GM23338 (cell line): ENCODE results near the gene COPB1. TPM values are rescaled to one million over a fixed set of nuclear protein-coding genes. Genes with fewer than 3 reads are reported as not detected.

Experiments used
- ATAC-seq: fragments of 200-7000 bp; cut with Tn5 transposase; 3 replicates; pipeline ENCODE4 v1.9.1; 2020
- DNase-seq: peaks from one replicate; pipeline ENCODE4 v3.0.0-alpha.2; 2015; ENCODE audit warnings: low spot score
- H2AFZ ChIP-seq: fragments of 200-600 bp; sonication (generic); 2 replicates; pipeline ENCODE4 v1.8.0; 2016; ENCODE audit warnings: antibody characterized with exemption, mild to moderate bottlenecking, moderate library complexity
- H3F3A ChIP-seq: fragments of 200-600 bp; sonication (generic); replicated peaks from 2 replicates; pipeline ENCODE4 v1.8.0; 2017; ENCODE audit warnings: antibody characterized with exemption, mixed run types, low read depth
- H3K27ac ChIP-seq: fragments of 200-600 bp; sonication (generic); 2 replicates; pipeline ENCODE4 v1.6.1; 2016; ENCODE audit warnings: low read depth
- H3K27me3 ChIP-seq: fragments of 200-600 bp; sonication (generic); 2 replicates; pipeline ENCODE4 v1.8.0; 2016; ENCODE audit warnings: mild to moderate bottlenecking, mixed run types, moderate library complexity; ENCODE audit not compliant: insufficient read depth
- H3K36me3 ChIP-seq: fragments of 200-600 bp; sonication (generic); 2 replicates; pipeline ENCODE4 v1.8.0; 2016; ENCODE audit warnings: mild to moderate bottlenecking; ENCODE audit not compliant: insufficient read depth
- H3K4me1 ChIP-seq: fragments of 200-600 bp; sonication (generic); 2 replicates; pipeline ENCODE4 v1.8.0; 2016; ENCODE audit warnings: mild to moderate bottlenecking, moderate library complexity; ENCODE audit not compliant: insufficient read depth
- H3K4me2 ChIP-seq: fragments of 200-600 bp; sonication (generic); 2 replicates; pipeline ENCODE4 v1.7.1; 2017; ENCODE audit warnings: mixed run types
- H3K4me3 ChIP-seq: fragments of 200-600 bp; sonication (generic); 2 replicates; pipeline ENCODE4 v1.6.1; 2016; ENCODE audit warnings: mixed run types
- H3K79me2 ChIP-seq: fragments of 200-600 bp; sonication (generic); replicated peaks from 2 replicates; pipeline ENCODE4 v1.8.0; 2017; ENCODE audit warnings: mild to moderate bottlenecking; ENCODE audit not compliant: insufficient read depth
- H3K9me2 ChIP-seq: fragments of 200-600 bp; sonication (generic); 2 replicates; pipeline ENCODE4 v1.8.0; 2017; ENCODE audit not compliant: insufficient read depth
- H4K20me1 ChIP-seq: fragments of 200-600 bp; sonication (generic); replicated peaks from 2 replicates; pipeline ENCODE4 v1.8.0; 2017; ENCODE audit warnings: mild to moderate bottlenecking; ENCODE audit not compliant: insufficient read depth
- H3K27ac Mint-ChIP-seq: 2 replicates; pipeline ENCODE4 v1.8.0; 2020; ENCODE audit warnings: inconsistent platforms, mild to moderate bottlenecking, moderate library complexity, mixed read lengths
- H3K27me3 Mint-ChIP-seq: 3 replicates; pipeline ENCODE4 v1.8.0; 2022; ENCODE audit warnings: low read depth, mild to moderate bottlenecking, moderate library complexity, mixed read lengths, inconsistent platforms; ENCODE audit not compliant: insufficient read depth, poor library complexity
- H3K36me3 Mint-ChIP-seq: 3 replicates; pipeline ENCODE4 v1.8.0; 2021; ENCODE audit warnings: low read depth, mild to moderate bottlenecking, inconsistent platforms, moderate library complexity, mixed read lengths
- H3K4me1 Mint-ChIP-seq: 3 replicates; pipeline ENCODE4 v1.8.0; 2020; ENCODE audit warnings: mild to moderate bottlenecking, inconsistent platforms, mixed read lengths
- H3K4me3 Mint-ChIP-seq: 3 replicates; pipeline ENCODE4 v1.8.0; 2021; ENCODE audit warnings: moderate library complexity, mild to moderate bottlenecking, inconsistent platforms, mixed read lengths
- H3K9me3 Mint-ChIP-seq: 3 replicates; pipeline ENCODE4 v1.8.0; 2020; ENCODE audit warnings: moderate library complexity, mild to moderate bottlenecking, inconsistent platforms, mixed read lengths
- EZH2 ChIP-seq: fragments of 200-600 bp; sonication (generic); IDR thresholded peaks from one replicate; pipeline ENCODE4 v1.8.0; 2017; ENCODE audit warnings: antibody characterized with exemption, mild to moderate bottlenecking, low read depth; ENCODE audit not compliant: unreplicated experiment
- EZH2phosphoT487 ChIP-seq: fragments of 200-600 bp; sonication (generic); IDR thresholded peaks from one replicate; pipeline ENCODE4 v1.8.1; 2018; ENCODE audit warnings: antibody characterized with exemption; ENCODE audit not compliant: unreplicated experiment
- JUNB ChIP-seq: IDR thresholded peaks from one replicate; pipeline ENCODE4 v1.6.1; 2016; ENCODE audit warnings: antibody characterized with exemption; ENCODE audit not compliant: unreplicated experiment
- NANOG ChIP-seq: IDR thresholded peaks from 2 replicates; pipeline ENCODE4 v1.6.1; 2016; ENCODE audit warnings: antibody characterized with exemption, borderline replicate concordance
- POLR2AphosphoS5 ChIP-seq: IDR thresholded peaks from 2 replicates; pipeline ENCODE4 v1.6.1; 2016; ENCODE audit warnings: antibody characterized with exemption, low read depth
- STAT1 ChIP-seq: IDR thresholded peaks from one replicate; pipeline ENCODE4 v1.6.1; 2016; ENCODE audit warnings: antibody characterized with exemption; ENCODE audit not compliant: unreplicated experiment
- ZNF114 ChIP-seq: fragments of 250-450 bp; sonication (Bioruptor Pico); IDR thresholded peaks from 2 replicates; pipeline ENCODE4 v1.5.0; 2020; ENCODE audit warnings: mild to moderate bottlenecking, moderate library complexity
- ZNF331 ChIP-seq: fragments of 250-450 bp; sonication (Bioruptor Pico); IDR thresholded peaks from 2 replicates; pipeline ENCODE4 v1.5.0; 2020; ENCODE audit warnings: low read depth, mild to moderate bottlenecking, moderate library complexity
- polyA plus RNA-seq: library from polyadenylated mRNA; unstranded; fragments of >200 nt; fragmentation: Nextera tagmentation; extraction: Ambion mirVana; gene quantifications from 2 replicates; pipeline ENCODE4 v1.2.1, GENCODE V29; 2016
- total RNA-seq: library from RNA; depleted of rRNA; stranded (reverse); fragments of >200 nt; shearing (Covaris generic); gene quantifications from 2 replicates; pipeline ENCODE4 v1.2.3, GENCODE V29; 2014
- TF ChIP-seq, protein P1 (sequence below), 2 experiments: fragments of 200-600 bp in 1 of 2; sonication (generic) in 1 of 2; conservative IDR thresholded peaks; 2 replicates each; pipeline versions ENCODE4 v1.5.1 to v1.6.1; 2016 to 2017; ENCODE audit warnings: antibody characterized with exemption in 2 of 2, low read depth in 2 of 2, mild to moderate bottlenecking in 2 of 2, moderate library complexity in 1 of 2
- TF ChIP-seq, protein P2 (sequence below): IDR thresholded peaks from one replicate; pipeline ENCODE4 v1.6.1; 2018; ENCODE audit warnings: antibody characterized with exemption; ENCODE audit not compliant: unreplicated experiment
- TF ChIP-seq, protein P3 (sequence below): fragments of 250-450 bp; sonication (Bioruptor Pico); IDR thresholded peaks from 2 replicates; pipeline ENCODE4 v1.5.0; 2020; ENCODE audit warnings: mild to moderate bottlenecking, moderate library complexity
- TF ChIP-seq, protein P4 (sequence below): IDR thresholded peaks from 2 replicates; pipeline ENCODE4 v1.6.1; 2016; ENCODE audit warnings: antibody characterized with exemption

COPB1 gene
- total and polyA plus RNA-seq, 2 experiments from 2014 or later, result 42.3 to 104 TPM

DNA sequence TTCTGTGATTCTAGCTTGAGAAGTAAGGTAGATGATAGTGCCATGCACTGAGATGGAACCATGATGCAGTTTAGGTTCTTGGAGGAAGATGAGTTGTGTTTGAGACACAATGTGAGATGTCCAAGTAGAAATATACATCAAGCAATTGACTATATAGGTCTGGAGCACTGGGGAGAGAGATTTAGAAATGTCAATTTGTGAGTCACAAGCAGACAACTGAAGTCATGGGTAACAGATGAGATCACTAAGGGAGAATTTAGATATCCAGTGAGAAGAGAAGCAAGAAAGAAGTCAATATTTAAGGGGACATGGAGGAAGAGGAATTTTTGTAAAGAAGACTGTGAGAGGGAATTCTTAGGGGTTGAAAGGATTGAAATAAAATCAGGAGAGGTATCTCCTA is 75.5 kb downstream of the COPB1 start:
- no peaks in the 10 kb centered on the region for H3F3A ChIP-seq
- H3K27ac ChIP-seq, result no peak overlapping the region
- no peak for DNase-seq
- Mint-ChIP-seq H3K27me3 (no peaks in the 10 kb centered on the region), H3K27ac (no peak overlapping the region), H3K9me3 (no peaks in the 10 kb centered on the region), H3K4me1 (peaks cover 7% of the 10 kb centered on the region), H3K36me3 (no peaks in the 10 kb centered on the region), H3K4me3 (no peak overlapping the region)
- no peaks in the 10 kb centered on the region for H3K79me2 ChIP-seq
- ATAC-seq, result no peak
- no peaks in the 10 kb centered on the region for H3K9me2 ChIP-seq
- no peaks in the 10 kb centered on the region for H3K27me3 ChIP-seq
- H3K4me1 ChIP-seq, result peaks cover 18% of the 10 kb centered on the region
- H2AFZ ChIP-seq, result no peak overlapping the region
- H3K36me3 ChIP-seq, result no peaks in the 10 kb centered on the region
- TF ChIP-seq, protein P1, sequence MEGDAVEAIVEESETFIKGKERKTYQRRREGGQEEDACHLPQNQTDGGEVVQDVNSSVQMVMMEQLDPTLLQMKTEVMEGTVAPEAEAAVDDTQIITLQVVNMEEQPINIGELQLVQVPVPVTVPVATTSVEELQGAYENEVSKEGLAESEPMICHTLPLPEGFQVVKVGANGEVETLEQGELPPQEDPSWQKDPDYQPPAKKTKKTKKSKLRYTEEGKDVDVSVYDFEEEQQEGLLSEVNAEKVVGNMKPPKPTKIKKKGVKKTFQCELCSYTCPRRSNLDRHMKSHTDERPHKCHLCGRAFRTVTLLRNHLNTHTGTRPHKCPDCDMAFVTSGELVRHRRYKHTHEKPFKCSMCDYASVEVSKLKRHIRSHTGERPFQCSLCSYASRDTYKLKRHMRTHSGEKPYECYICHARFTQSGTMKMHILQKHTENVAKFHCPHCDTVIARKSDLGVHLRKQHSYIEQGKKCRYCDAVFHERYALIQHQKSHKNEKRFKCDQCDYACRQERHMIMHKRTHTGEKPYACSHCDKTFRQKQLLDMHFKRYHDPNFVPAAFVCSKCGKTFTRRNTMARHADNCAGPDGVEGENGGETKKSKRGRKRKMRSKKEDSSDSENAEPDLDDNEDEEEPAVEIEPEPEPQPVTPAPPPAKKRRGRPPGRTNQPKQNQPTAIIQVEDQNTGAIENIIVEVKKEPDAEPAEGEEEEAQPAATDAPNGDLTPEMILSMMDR (conservative IDR thresholded peaks at IDR 0.05; ENCODE audit: low read depth in 2 of 2), result no peak
- no peak for TF ChIP-seq ZNF114 (CRISPR knock-in tag)
- TF ChIP-seq, protein P2, sequence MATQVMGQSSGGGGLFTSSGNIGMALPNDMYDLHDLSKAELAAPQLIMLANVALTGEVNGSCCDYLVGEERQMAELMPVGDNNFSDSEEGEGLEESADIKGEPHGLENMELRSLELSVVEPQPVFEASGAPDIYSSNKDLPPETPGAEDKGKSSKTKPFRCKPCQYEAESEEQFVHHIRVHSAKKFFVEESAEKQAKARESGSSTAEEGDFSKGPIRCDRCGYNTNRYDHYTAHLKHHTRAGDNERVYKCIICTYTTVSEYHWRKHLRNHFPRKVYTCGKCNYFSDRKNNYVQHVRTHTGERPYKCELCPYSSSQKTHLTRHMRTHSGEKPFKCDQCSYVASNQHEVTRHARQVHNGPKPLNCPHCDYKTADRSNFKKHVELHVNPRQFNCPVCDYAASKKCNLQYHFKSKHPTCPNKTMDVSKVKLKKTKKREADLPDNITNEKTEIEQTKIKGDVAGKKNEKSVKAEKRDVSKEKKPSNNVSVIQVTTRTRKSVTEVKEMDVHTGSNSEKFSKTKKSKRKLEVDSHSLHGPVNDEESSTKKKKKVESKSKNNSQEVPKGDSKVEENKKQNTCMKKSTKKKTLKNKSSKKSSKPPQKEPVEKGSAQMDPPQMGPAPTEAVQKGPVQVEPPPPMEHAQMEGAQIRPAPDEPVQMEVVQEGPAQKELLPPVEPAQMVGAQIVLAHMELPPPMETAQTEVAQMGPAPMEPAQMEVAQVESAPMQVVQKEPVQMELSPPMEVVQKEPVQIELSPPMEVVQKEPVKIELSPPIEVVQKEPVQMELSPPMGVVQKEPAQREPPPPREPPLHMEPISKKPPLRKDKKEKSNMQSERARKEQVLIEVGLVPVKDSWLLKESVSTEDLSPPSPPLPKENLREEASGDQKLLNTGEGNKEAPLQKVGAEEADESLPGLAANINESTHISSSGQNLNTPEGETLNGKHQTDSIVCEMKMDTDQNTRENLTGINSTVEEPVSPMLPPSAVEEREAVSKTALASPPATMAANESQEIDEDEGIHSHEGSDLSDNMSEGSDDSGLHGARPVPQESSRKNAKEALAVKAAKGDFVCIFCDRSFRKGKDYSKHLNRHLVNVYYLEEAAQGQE, result no peak
- no peak for TF ChIP-seq POLR2AphosphoS5
- no peak for TF ChIP-seq NANOG
- no peak for TF ChIP-seq STAT1
- TF ChIP-seq JUNB, result no peak
- TF ChIP-seq EZH2phosphoT487, result no peak
- TF ChIP-seq, protein P3, sequence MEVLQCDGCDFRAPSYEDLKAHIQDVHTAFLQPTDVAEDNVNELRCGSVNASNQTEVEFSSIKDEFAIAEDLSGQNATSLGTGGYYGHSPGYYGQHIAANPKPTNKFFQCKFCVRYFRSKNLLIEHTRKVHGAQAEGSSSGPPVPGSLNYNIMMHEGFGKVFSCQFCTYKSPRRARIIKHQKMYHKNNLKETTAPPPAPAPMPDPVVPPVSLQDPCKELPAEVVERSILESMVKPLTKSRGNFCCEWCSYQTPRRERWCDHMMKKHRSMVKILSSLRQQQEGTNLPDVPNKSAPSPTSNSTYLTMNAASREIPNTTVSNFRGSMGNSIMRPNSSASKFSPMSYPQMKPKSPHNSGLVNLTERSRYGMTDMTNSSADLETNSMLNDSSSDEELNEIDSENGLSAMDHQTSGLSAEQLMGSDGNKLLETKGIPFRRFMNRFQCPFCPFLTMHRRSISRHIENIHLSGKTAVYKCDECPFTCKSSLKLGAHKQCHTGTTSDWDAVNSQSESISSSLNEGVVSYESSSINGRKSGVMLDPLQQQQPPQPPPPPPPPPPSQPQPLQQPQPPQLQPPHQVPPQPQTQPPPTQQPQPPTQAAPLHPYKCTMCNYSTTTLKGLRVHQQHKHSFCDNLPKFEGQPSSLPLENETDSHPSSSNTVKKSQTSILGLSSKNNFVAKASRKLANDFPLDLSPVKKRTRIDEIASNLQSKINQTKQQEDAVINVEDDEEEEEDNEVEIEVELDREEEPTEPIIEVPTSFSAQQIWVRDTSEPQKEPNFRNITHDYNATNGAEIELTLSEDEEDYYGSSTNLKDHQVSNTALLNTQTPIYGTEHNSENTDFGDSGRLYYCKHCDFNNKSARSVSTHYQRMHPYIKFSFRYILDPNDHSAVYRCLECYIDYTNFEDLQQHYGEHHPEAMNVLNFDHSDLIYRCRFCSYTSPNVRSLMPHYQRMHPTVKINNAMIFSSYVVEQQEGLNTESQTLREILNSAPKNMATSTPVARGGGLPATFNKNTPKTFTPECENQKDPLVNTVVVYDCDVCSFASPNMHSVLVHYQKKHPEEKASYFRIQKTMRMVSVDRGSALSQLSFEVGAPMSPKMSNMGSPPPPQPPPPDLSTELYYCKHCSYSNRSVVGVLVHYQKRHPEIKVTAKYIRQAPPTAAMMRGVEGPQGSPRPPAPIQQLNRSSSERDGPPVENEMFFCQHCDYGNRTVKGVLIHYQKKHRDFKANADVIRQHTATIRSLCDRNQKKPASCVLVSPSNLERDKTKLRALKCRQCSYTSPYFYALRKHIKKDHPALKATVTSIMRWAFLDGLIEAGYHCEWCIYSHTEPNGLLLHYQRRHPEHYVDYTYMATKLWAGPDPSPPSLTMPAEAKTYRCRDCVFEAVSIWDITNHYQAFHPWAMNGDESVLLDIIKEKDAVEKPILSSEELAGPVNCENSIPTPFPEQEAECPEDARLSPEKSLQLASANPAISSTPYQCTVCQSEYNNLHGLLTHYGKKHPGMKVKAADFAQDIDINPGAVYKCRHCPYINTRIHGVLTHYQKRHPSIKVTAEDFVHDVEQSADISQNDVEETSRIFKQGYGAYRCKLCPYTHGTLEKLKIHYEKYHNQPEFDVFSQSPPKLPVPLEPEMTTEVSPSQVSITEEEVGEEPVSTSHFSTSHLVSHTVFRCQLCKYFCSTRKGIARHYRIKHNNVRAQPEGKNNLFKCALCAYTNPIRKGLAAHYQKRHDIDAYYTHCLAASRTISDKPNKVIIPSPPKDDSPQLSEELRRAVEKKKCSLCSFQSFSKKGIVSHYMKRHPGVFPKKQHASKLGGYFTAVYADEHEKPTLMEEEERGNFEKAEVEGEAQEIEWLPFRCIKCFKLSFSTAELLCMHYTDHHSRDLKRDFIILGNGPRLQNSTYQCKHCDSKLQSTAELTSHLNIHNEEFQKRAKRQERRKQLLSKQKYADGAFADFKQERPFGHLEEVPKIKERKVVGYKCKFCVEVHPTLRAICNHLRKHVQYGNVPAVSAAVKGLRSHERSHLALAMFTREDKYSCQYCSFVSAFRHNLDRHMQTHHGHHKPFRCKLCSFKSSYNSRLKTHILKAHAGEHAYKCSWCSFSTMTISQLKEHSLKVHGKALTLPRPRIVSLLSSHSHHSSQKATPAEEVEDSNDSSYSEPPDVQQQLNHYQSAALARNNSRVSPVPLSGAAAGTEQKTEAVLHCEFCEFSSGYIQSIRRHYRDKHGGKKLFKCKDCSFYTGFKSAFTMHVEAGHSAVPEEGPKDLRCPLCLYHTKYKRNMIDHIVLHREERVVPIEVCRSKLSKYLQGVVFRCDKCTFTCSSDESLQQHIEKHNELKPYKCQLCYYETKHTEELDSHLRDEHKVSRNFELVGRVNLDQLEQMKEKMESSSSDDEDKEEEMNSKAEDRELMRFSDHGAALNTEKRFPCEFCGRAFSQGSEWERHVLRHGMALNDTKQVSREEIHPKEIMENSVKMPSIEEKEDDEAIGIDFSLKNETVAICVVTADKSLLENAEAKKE, result no peak
- no peak for TF ChIP-seq EZH2
- TF ChIP-seq, protein P4, sequence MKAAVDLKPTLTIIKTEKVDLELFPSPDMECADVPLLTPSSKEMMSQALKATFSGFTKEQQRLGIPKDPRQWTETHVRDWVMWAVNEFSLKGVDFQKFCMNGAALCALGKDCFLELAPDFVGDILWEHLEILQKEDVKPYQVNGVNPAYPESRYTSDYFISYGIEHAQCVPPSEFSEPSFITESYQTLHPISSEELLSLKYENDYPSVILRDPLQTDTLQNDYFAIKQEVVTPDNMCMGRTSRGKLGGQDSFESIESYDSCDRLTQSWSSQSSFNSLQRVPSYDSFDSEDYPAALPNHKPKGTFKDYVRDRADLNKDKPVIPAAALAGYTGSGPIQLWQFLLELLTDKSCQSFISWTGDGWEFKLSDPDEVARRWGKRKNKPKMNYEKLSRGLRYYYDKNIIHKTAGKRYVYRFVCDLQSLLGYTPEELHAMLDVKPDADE, result no peak
- TF ChIP-seq ZNF331 (CRISPR knock-in tag), result no peak
- H4K20me1 ChIP-seq, result no peaks in the 10 kb centered on the region
- H3K4me3 ChIP-seq, result no peak overlapping the region
- H3K4me2 ChIP-seq, result no peak overlapping the region
